BLaER1 treated with 17β-estradiol and CSF1 and Interleukin-3, amounts not matched to agents 10 nM and 100 nM (cell line): ENCODE measurements around the gene LRRC3B.
"Not testable (repeated sequence)": the region's sequence is repeated elsewhere in the genome, so short reads cannot be mapped to it uniquely, and the experiment has no call there.

Experiments used
- H3K27ac ChIP-seq, 11 experiments: shearing (Covaris generic); formaldehyde crosslinking; 2 replicates each; pipeline ENCODE4 v1.8.1; 2022
- H3K27me3 ChIP-seq, 11 experiments: shearing (Covaris generic); formaldehyde crosslinking; 2 replicates each; pipeline ENCODE4 v1.8.1; 2022
- H3K36me3 ChIP-seq, 11 experiments: shearing (Covaris generic); formaldehyde crosslinking; 2 replicates each; pipeline ENCODE4 v1.8.1; 2022
- H3K4me1 ChIP-seq, 10 experiments: shearing (Covaris generic); formaldehyde crosslinking; 2 replicates each; pipeline ENCODE4 v1.8.1; 2022
- H3K4me2 ChIP-seq, 11 experiments: shearing (Covaris generic); formaldehyde crosslinking; 2 replicates each; pipeline ENCODE4 v1.8.1; 2022
- H3K4me3 ChIP-seq, 10 experiments: shearing (Covaris generic); formaldehyde crosslinking; 2 replicates each; pipeline ENCODE4 v1.8.1; 2022
- H3K9ac ChIP-seq, 11 experiments: shearing (Covaris generic); formaldehyde crosslinking; 2 replicates each; pipeline ENCODE4 v1.8.1; 2022
- H3K9me3 ChIP-seq, 11 experiments: shearing (Covaris generic); formaldehyde crosslinking; replicated peaks in 1 of 11; 2 replicates each; pipeline ENCODE4 v1.8.1; 2022
- H4K20me1 ChIP-seq, 11 experiments: shearing (Covaris generic); formaldehyde crosslinking; 2 replicates each; pipeline ENCODE4 v1.8.1; 2022
- Cebpa-rat ChIP-seq, 11 experiments: shearing (Covaris generic); IDR thresholded peaks; 2 replicates each; pipeline ENCODE4 v1.8.1; 2022

LRRC3B gene

DNA sequence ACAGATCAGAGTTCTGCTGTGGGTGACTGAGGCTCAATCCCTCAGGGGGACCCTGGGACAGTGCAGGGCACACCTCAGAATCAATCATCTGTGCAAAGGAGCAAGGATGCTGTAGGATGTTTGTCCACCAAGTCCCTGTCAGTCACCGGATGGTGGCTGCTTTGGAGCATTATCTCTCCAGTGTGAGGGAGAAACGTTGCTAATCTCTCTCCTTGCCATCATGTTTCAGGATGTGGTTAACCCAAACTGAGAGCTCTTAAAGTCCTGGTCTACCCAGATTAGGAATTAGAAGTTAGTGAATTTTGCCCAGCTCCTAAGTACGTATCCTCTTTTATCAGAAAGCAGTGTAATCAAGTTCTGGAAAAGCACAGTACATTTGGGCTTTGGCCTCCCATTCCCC is 26.2 kb upstream of the LRRC3B start:
- H3K27ac ChIP-seq, result no peak overlapping the region
- peak overlapping the region in 8 of 11 experiments; percentile 10 to 50 (median 36); a peak in 14 of 22 replicates for H3K4me2 ChIP-seq
- no peak overlapping the region for H3K4me3 ChIP-seq
- peaks cover 0 to 4% (median 0%) of the 10 kb centered on the region in 11 experiments; a peak in 2 of 22 replicates for H3K9me3 ChIP-seq
- no peak for TF ChIP-seq Cebpa-rat (IDR thresholded peaks at IDR 0.05)
- no peaks in the 10 kb centered on the region for H4K20me1 ChIP-seq
- H3K27me3 ChIP-seq, result no peaks in the 10 kb centered on the region
- no peak overlapping the region for H3K9ac ChIP-seq
- peaks cover 0 to 13% (median 8%) of the 10 kb centered on the region in 10 experiments; a peak in 15 of 20 replicates for H3K4me1 ChIP-seq
- H3K36me3 ChIP-seq, result no peaks in the 10 kb centered on the region

DNA sequence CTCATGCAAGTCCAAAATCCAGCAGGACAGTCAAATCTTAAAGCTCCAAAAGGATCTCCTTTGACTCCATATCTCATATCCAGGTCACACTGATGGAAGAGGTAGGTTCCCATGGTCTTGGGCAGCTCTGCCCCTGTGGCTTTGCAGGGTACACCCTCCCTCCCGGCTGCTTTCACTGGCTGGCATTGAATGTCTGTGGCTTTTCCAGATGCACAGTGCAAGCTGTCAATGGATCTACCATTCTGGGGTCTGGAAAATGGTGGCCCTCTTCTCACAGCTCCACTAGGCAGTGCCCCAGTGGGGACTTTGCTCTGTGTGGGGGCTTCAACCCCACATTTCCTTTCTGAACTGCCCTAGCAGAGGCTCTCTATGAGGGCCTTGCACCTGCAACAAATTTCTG is 19.3 kb upstream of the LRRC3B start:
- not testable (repeated sequence) for H3K27me3 ChIP-seq, H3K9ac ChIP-seq, H3K4me2 ChIP-seq, H4K20me1 ChIP-seq, H3K36me3 ChIP-seq, H3K27ac ChIP-seq, H3K4me1 ChIP-seq, H3K4me3 ChIP-seq
- H3K9me3 ChIP-seq, result peaks cover 37 to 51% (median 40%) of the 10 kb centered on the region in 11 experiments

DNA sequence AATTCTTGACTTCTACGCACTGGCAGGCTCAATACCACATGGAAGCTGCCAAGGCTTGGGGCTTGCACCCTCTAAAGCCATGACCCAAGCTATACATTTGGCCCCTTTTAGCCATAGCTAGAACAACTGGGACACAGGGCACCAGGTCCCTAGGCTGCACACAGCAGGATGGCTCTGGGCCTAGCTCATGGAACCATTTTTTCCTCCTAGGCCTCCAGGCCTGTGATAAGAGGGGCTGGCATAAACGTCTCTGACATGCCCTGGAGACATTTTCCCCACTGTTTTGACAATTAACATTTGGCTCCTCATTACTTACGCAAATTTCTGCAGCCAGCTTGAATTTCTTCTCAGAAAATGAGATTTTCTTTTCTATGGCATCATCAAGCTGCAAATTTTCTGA is 18.8 kb upstream of the LRRC3B start:
- not testable (repeated sequence) for H3K27ac ChIP-seq, H3K4me3 ChIP-seq, H3K27me3 ChIP-seq, H3K4me2 ChIP-seq, H3K4me1 ChIP-seq, H4K20me1 ChIP-seq, H3K9ac ChIP-seq, H3K36me3 ChIP-seq
- H3K9me3 ChIP-seq, result peaks cover 37 to 51% (median 40%) of the 10 kb centered on the region in 11 experiments

DNA sequence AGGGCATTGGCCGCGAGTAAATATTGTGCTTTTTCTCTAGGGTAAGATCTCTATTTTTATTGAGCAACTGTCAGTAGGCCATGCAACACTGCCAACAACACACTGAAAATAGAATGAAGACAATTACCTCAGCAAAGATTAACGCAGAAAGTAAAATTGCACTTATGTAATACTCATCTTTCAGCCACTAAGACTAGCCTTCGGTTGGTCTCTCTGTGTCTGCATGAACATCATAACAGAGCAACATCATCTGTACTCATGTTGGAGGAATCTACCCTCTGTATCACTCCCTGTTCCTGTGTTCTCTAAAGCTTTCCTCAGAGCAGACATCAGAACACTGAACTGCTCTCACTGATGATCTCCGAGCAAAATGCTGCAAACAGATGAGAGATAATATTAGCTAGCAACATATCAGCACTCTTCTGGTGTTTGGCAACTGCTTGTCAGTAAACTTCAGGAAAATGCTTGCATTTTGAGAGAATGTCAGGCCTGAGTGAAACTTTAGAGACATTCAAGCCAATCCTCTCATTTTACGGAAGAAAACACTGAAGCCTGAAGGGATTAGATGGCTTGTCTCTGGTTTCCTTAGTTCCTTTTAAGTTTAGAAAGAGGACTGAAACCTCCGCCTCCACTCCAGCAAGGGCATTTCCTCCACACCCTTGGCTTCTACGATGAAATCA is 8.4 kb upstream of the LRRC3B start:
- Histone ChIP-seq H3K27ac (peak overlapping the region in 1 of 11 experiments; percentile 36; a peak in 3 of 22 replicates), H3K9me3 (peaks cover 0 to 12% (median 0%) of the 10 kb centered on the region in 11 experiments; a peak in 6 of 22 replicates), H3K27me3 (peaks cover 0 to 4% (median 0%) of the 10 kb centered on the region in 11 experiments; a peak in 1 of 22 replicates), H3K4me2 (peak overlapping the region; percentile 35 to 66 (median 49)), H3K36me3 (no peaks in the 10 kb centered on the region), H3K4me3 (peak overlapping the region in 1 of 10 experiments; percentile 12; a peak in 2 of 20 replicates), H3K9ac (no peak overlapping the region), H4K20me1 (no peaks in the 10 kb centered on the region), H3K4me1 (peaks cover 11 to 28% (median 19%) of the 10 kb centered on the region in 10 experiments; a peak in 19 of 20 replicates)
- TF ChIP-seq Cebpa-rat (IDR thresholded peaks at IDR 0.05), result no peak

DNA sequence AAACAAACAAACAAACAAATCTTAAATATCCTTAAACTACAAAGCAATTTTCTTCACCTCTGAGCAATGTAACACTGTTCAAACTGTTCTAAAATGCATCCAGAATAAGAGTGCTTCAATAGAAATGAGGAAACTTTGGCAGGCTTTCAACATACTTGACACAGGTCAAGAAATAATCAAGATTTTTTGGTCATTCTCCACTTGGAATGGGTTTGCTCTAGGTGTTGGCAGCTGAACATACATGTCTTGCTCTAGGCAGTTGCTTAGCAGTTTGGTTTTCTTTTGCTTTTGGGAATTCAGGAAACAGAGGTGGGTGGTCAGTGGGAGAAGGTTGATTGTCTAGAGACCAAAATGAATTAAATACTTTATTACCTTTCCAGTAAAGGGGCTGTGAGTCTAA is 1.4 kb upstream of the LRRC3B start:
- H3K36me3 ChIP-seq, result no peaks in the 10 kb centered on the region; a peak in 1 of 22 replicates
- no peak for TF ChIP-seq Cebpa-rat (IDR thresholded peaks at IDR 0.05)
- H3K9ac ChIP-seq, result no peak overlapping the region
- peaks cover 0 to 32% (median 10%) of the 10 kb centered on the region in 11 experiments; a peak in 13 of 22 replicates for H4K20me1 ChIP-seq
- peaks cover 0 to 32% (median 9%) of the 10 kb centered on the region in 11 experiments; a peak in 14 of 22 replicates for H3K9me3 ChIP-seq
- H3K27ac ChIP-seq, result no peak overlapping the region
- H3K4me1 ChIP-seq, result peaks cover 12 to 36% (median 29%) of the 10 kb centered on the region in 10 experiments; a peak in 18 of 20 replicates
- no peak overlapping the region for H3K4me3 ChIP-seq
- peaks cover 59 to 74% (median 65%) of the 10 kb centered on the region in 11 experiments for H3K27me3 ChIP-seq
- H3K4me2 ChIP-seq, result no peak overlapping the region

DNA sequence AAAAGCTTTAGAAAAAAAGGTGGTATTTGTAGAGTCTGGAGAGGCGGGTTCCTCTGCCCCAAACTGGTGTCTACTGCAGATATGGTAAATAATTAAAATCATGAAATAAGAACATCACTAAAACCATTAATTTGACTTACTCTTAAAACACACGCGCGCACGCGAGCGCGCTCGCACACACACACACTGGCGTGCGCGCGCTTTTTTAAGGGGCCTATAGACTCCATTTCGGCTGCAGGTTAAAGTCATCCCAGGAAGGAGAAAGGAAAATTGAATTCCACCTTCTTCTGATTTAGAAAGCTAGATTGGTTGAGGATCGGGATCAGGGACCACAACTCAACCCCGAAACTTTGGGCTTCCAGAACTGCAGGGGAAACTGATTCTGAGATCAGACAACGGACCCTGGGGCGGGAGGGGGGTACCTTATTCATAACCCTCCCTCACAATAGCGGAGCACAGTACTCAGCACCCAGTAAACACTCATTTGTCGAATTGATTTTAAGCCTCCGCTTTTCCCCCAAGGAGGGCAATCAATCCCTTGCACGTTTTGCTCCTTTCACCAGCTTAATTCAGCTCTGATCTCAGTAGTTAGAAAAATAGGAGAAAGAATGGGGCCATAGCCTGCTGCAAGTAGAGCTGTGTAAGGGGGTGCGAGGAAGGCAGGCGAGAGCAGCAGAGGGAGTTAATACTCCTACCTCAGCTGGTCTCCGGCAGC is 509 bp upstream of the LRRC3B start:
- Histone ChIP-seq H3K4me2 (peak overlapping the region; percentile 73 to 98 (median 92)), H3K4me1 (peaks cover 12 to 28% (median 23%) of the 10 kb centered on the region in 10 experiments; a peak in 17 of 20 replicates), H3K4me3 (peak overlapping the region; percentile 43 to 67 (median 59)), H3K27ac (no peak overlapping the region), H3K9ac (peak overlapping the region in 1 of 11 experiments; percentile 31; a peak in 1 of 22 replicates), H3K9me3 (peaks cover 0 to 32% (median 9%) of the 10 kb centered on the region in 11 experiments; a peak in 14 of 22 replicates), H3K27me3 (peaks cover 62 to 83% (median 73%) of the 10 kb centered on the region in 11 experiments), H4K20me1 (peaks cover 0 to 32% (median 10%) of the 10 kb centered on the region in 11 experiments; a peak in 13 of 22 replicates), H3K36me3 (no peaks in the 10 kb centered on the region; a peak in 1 of 22 replicates)
- no peak for TF ChIP-seq Cebpa-rat (IDR thresholded peaks at IDR 0.05)

DNA sequence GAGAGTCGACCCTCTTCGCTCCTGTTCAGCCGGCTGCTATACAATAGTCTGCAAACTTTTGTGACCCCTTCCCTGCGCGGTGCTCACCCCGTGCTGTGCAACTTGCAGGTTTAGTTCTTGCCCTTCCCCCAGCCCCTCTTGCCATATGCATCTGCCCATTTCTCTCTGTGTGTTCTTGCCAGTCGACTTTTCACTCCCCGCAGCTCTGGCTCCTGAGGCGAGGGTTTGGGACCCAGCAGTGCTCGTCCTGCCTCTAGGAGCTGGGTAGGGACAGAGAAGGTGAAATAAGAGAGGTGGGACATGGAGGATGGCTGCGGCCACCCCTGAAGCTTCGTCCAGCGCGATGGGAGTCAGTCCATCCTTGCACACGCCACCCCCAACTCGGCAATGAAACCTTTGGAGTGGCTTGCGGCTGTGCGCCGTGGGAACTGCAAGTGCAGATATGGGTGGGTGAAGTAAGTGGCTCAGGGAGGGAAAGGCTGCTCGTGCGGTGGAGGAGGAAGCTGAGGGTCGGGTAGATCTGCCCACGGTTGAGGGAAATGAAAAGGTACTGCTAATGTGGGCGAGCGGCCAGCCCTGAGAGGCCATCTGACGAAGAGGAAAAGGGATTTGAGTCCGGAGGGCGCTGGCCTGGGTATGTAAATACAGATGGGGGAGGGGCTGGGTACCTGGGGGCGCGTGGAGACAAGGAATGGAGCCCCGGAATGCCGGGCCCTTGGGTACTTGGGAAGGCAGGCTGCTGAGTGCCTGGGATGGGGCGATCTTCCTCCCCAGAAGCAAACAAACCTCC is 1.0 kb downstream of the LRRC3B start:
- Histone ChIP-seq H3K27ac (no peak overlapping the region), H3K9ac (no peak overlapping the region), H3K4me3 (peak overlapping the region; percentile 43 to 67 (median 59)), H3K27me3 (peaks cover 62 to 87% (median 73%) of the 10 kb centered on the region in 11 experiments), H3K4me2 (peak overlapping the region; percentile 73 to 98 (median 92)), H3K9me3 (peaks cover 0 to 32% (median 9%) of the 10 kb centered on the region in 11 experiments; a peak in 14 of 22 replicates), H4K20me1 (peaks cover 0 to 32% (median 10%) of the 10 kb centered on the region in 11 experiments; a peak in 13 of 22 replicates), H3K4me1 (peaks cover 12 to 33% (median 24%) of the 10 kb centered on the region in 10 experiments; a peak in 17 of 20 replicates), H3K36me3 (no peaks in the 10 kb centered on the region; a peak in 1 of 22 replicates)
- TF ChIP-seq Cebpa-rat (IDR thresholded peaks at IDR 0.05), result no peak

DNA sequence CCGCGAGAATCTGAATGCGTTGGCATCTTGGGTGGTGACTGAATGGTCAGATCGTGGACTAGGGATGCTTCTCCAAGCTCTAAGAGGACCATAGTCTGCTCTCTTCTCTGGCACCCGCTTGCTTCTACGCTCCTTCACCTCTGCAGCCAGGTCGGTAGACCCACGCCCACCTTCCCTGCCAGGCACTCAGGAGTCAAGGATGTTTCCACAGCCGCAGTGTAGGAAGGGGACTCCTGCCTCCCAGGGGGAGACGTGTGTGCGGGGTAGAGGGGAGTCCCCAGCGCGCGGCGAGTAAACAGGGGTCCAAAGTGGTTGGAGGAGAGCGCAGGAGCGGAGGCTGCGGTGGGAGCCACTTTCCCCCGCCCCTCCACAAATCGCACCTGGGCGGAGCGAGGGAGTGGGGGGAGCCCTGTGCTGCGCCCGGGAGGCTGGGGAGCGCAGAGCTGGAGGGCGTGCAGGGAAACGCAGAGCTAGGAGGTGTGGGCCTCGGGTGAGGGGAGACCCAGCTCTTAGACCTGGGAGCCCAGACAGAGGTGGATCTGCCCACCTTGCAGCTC is 1.7 kb downstream of the LRRC3B start:
- Histone ChIP-seq H3K27ac (no peak overlapping the region), H3K4me3 (peak overlapping the region in 8 of 10 experiments; percentile 25 to 67 (median 57); a peak in 8 of 20 replicates), H3K27me3 (peaks cover 59 to 82% (median 68%) of the 10 kb centered on the region in 11 experiments), H3K4me2 (peak overlapping the region; percentile 73 to 98 (median 92); a peak in 18 of 22 replicates), H3K4me1 (peaks cover 12 to 33% (median 24%) of the 10 kb centered on the region in 10 experiments; a peak in 17 of 20 replicates), H4K20me1 (peaks cover 0 to 32% (median 10%) of the 10 kb centered on the region in 11 experiments; a peak in 13 of 22 replicates), H3K9me3 (peaks cover 0 to 28% (median 9%) of the 10 kb centered on the region in 11 experiments; a peak in 13 of 22 replicates), H3K36me3 (no peaks in the 10 kb centered on the region; a peak in 1 of 22 replicates), H3K9ac (no peak overlapping the region)
- TF ChIP-seq Cebpa-rat (IDR thresholded peaks at IDR 0.05), result no peak
